SK-N-MC (cell line): Measurements from ENCODE around the gene CXXC5.

Experiments
- DNase-seq: peaks from one replicate; pipeline ENCODE4 v3.0.0-alpha.2; 2011; ENCODE audit warnings: low read depth, low spot score
- H3K27ac ChIP-seq: fragments of 200-600 bp; sonication (generic); 2 replicates; pipeline ENCODE4 v1.5.1; 2016; ENCODE audit warnings: mixed run types
- H3K36me3 ChIP-seq: fragments of 200-600 bp; sonication (generic); 2 replicates; pipeline ENCODE4 v1.6.1; 2017; ENCODE audit warnings: antibody characterized with exemption, low read length, mixed read lengths; ENCODE audit not compliant: insufficient read depth
- H3K4me3 ChIP-seq: fragments of 200-600 bp; sonication (generic); 2 replicates; pipeline ENCODE4 v1.5.1; 2016
- H3K9ac ChIP-seq: fragments of 200-600 bp; sonication (generic); 2 replicates; pipeline ENCODE4 v1.8.0; 2017; ENCODE audit warnings: mixed run types, mixed read lengths; ENCODE audit not compliant: insufficient read length
- H3K9me3 ChIP-seq: fragments of 200-600 bp; sonication (generic); 2 replicates; pipeline ENCODE4 v1.6.1; 2017; ENCODE audit warnings: low read depth, mild to moderate bottlenecking, antibody characterized with exemption, low read length, moderate library complexity, mixed read lengths
- EZH2 ChIP-seq: fragments of 200-600 bp; sonication (generic); IDR thresholded peaks from one replicate; pipeline ENCODE4 v1.6.1; 2017; ENCODE audit warnings: antibody characterized with exemption
- FOXP2 ChIP-seq: optimal IDR thresholded peaks from 2 replicates; pipeline ENCODE3; 2011; ENCODE audit warnings: mild to moderate bottlenecking, moderate library complexity; ENCODE audit not compliant: insufficient read depth; ENCODE audit errors: extremely low read length, control extremely low read depth
- POLR2AphosphoS5 ChIP-seq: IDR thresholded peaks from 2 replicates; pipeline ENCODE4 v1.6.1; 2012; ENCODE audit warnings: mild to moderate bottlenecking, low read depth, low read length, borderline replicate concordance

CXXC5 gene

DNA sequence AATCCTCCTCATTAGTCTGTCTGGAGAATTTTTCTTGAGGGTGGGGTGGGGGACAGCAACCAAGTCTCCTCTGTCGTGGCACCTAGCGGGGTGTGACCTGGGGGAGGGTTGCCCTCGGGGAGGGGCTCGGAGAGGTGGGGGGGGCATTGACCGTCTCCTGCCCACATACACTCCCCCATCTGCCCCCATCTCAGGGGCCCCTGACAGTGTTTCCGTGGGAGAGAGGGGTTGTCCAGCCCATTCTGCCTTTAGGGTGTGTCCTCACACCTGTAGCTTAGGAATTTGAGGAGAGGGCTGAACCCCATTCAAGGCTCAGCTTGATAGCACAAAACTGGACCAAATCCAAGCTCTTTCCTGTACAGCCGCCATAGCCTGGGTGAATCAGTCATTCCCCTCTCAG is 5.9 kb upstream of the CXXC5 start:
- TF ChIP-seq FOXP2 (no peak), EZH2 (no peak), POLR2AphosphoS5 (no peak)
- no peak overlapping the region for H3K9ac ChIP-seq
- no peak for DNase-seq
- H3K36me3 ChIP-seq: no peaks in the 10 kb centered on the region
- H3K9me3 ChIP-seq: no peaks in the 10 kb centered on the region
- H3K4me3 ChIP-seq: no peak overlapping the region
- no peak overlapping the region for H3K27ac ChIP-seq

GRCh38 chr5:139642891-139643871 is 5.0 kb upstream of the CXXC5 start:
- H3K36me3 ChIP-seq: no peaks in the 10 kb centered on the region
- H3K9me3 ChIP-seq: no peaks in the 10 kb centered on the region
- H3K4me3 ChIP-seq: no peak overlapping the region
- no peak for DNase-seq
- H3K9ac ChIP-seq: no peak overlapping the region
- H3K27ac ChIP-seq: no peak overlapping the region
- TF ChIP-seq EZH2 (no peak), POLR2AphosphoS5 (no peak), FOXP2 (no peak)

- Histone ChIP-seq H3K4me3 (no peak overlapping the region), H3K27ac (no peak overlapping the region), H3K9ac (no peak overlapping the region), H3K9me3 (no peaks in the 10 kb centered on the region), H3K36me3 (no peaks in the 10 kb centered on the region)
- TF ChIP-seq FOXP2: no peak
- TF ChIP-seq EZH2: no peak
- TF ChIP-seq POLR2AphosphoS5: no peak
- no peak for DNase-seq
Measured at GRCh38 chr5:139644001-139644456, 4.1 kb upstream of the CXXC5 start.

DNA sequence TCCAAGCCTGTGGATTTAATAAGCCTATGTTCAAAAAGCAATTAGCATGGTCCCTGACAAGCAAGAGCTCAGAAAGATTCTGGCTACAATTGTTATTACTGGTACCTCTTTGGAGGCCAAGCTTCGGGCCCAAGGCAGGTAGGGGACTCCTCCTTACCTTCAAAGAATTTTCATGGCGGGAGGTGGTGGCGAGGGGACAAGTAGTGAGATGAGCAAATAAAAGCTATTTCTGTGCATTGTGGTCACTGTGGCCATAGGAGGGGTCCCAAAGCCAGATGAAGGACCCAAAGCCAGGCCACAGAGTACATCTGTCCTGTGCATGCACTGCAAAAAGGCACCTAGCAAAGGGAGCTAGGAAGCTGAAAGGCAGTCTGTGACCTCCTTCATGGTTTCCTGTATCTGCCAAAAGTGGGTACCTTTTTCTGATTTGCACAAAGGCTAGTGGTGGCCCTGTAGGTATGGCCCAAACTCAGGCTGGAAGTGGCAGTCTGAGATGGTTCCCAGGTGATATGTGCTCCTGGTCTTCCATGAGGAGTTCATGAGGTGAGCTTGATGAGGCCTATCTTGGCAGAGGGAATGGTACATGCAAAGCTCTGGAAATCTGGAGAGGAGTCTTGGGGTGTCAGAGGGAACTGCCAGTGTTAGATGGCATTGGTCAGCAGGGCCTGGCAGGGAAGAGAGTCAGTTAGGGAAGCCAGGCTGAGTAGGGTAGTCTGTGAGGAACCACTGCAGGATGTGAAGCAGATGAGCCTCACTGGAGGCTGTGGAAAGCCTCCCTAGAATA is 3.3 kb upstream of the CXXC5 start:
- H3K27ac ChIP-seq: no peak overlapping the region
- H3K9me3 ChIP-seq: no peaks in the 10 kb centered on the region
- no peak for DNase-seq
- TF ChIP-seq POLR2AphosphoS5 (no peak), FOXP2 (no peak), EZH2 (no peak)
- no peaks in the 10 kb centered on the region for H3K36me3 ChIP-seq
- no peak overlapping the region for H3K9ac ChIP-seq
- no peak overlapping the region for H3K4me3 ChIP-seq

DNA sequence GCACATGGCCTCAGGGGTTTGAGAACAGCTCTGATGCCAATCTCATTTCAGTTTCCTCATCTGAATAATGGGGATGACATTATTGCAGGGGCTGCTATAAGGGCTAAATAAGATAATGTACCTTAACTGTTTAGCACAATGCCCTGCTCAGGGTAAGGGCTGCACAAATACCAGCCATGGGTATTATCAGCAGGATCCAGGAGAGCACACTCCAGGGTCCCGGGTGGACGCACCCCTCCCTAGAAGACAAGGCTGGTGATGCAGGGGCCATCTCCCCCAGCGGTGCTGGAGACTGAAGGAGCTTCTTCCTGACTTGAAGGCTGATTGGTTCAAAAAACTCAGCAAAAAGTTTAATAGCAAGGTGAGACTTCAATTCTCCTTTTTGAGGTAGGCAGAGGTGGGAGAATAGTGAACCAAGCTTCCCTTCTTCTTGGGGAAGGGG is 2.7 kb upstream of the CXXC5 start:
- no peak for DNase-seq
- Histone ChIP-seq H3K4me3 (no peak overlapping the region), H3K9ac (no peak overlapping the region), H3K9me3 (no peaks in the 10 kb centered on the region), H3K27ac (no peak overlapping the region), H3K36me3 (no peaks in the 10 kb centered on the region)
- TF ChIP-seq EZH2 (no peak), POLR2AphosphoS5 (no peak), FOXP2 (no peak)

DNA sequence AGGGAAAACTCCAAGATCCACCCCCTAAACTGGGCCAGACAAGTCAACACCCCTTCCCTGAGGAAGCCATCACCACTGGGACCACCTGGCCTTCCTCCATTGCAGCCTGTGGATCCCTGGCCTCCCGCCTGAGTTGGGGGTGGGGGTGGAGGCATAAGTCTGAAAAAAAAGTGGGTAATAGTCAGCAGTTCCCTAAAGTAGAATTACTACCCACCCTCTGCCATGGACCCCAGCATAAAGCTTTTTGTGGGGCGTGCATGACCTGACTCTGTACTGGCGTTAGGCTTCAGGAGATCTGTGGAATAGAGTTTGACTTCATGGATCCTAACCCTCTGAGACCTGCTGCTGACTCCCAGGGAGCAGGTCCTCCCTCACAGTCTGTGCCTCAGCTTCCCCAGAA is 2.0 kb upstream of the CXXC5 start:
- Histone ChIP-seq H3K27ac (no peak overlapping the region), H3K9me3 (no peaks in the 10 kb centered on the region), H3K9ac (no peak overlapping the region), H3K4me3 (no peak overlapping the region), H3K36me3 (no peaks in the 10 kb centered on the region)
- TF ChIP-seq POLR2AphosphoS5 (no peak), FOXP2 (no peak)
- no peak for DNase-seq

DNA sequence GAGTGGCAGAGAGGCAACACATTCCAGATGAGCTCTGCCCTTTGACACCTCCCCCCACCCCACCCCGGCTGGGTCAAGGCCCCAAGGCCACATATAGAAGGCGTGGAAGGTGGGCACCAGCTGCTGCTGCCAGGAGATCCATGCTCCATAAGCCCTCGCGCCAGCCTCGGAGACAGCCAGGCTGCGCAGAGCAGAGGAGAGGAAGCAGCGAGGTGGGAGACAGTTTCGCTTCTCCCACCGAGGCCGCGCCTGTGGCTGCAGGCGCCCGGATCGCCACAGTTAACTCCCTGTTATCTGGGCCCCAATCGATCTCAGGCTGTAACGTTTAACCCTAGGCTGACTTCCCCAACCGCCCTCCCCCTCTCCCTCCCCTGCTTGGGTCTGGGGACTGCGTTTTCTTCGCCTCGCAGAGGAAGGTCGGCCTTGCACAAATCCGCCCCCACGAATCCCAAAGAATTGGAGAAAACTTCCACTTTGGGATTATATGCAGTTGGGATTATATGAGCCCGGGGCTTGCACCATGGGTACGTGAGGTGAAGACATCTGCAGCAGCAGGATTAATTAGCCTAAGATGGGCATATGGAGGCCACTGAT is 1.1 kb upstream of the CXXC5 start:
- TF ChIP-seq FOXP2: no peak
- TF ChIP-seq POLR2AphosphoS5: no peak
- TF ChIP-seq EZH2: no peak
- Histone ChIP-seq H3K4me3 (no peak overlapping the region), H3K27ac (no peak overlapping the region), H3K9me3 (no peaks in the 10 kb centered on the region), H3K9ac (no peak overlapping the region), H3K36me3 (no peaks in the 10 kb centered on the region)
- DNase-seq: no peak

DNA sequence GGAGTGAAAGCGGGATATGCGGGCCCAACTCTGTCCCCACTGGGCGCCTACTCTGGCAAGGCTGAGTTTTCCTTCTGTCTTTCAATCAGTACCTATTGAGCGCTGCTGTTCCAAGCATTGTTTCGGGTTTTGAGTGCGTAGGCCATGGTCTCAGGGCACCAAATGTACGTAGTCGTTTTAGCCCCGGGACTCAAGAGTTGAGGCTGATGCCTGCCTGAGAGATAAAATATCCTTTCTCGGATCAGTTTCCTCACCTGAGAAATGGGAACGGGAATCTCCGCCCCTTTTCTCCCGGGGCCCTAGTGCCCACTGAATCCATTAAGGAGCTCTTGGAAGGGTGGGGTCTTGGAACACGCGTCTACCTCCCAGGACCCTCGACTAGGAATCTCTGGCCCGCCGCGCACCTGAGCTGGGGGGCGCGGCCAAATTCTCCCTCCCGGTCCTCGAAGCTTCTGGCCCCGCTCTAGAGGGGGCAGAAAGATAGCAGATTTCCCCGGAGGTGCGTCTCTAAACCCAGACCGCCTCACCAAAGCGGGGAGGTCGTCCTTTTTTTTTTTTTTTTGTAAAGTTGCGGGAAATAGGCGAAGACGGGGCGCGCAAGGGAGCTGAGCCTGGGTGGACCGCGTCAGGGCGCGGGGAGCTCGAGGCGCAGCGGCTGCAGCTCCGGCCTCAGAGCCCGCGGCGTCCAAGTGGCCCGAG is 494 bp upstream of the CXXC5 start:
- DNase-seq: no peak
- H3K4me3 ChIP-seq: peak overlapping the region; percentile 94
- H3K9me3 ChIP-seq: no peaks in the 10 kb centered on the region
- no peak overlapping the region for H3K27ac ChIP-seq
- no peak for TF ChIP-seq POLR2AphosphoS5
- no peak for TF ChIP-seq EZH2
- TF ChIP-seq FOXP2: no peak
- no peaks in the 10 kb centered on the region for H3K36me3 ChIP-seq
- no peak overlapping the region for H3K9ac ChIP-seq
